Measurements from ENCODE around the gene CCNT1. TPM values are rescaled to one million over a fixed set of nuclear protein-coding genes. Genes with fewer than 3 reads are reported as not detected.
A peak's percentile ranks its signal among the peaks of the same experiment; 100 is the strongest.
"Not testable (repeated sequence)": the region's sequence is repeated elsewhere in the genome, so short reads cannot be mapped to it uniquely, and the experiment has no call there.

The CCNT1 gene
- 17.0 and 33.2 TPM in 2 replicates for total RNA-seq (2014; rRNA removed; shearing (Covaris generic))

DNA sequence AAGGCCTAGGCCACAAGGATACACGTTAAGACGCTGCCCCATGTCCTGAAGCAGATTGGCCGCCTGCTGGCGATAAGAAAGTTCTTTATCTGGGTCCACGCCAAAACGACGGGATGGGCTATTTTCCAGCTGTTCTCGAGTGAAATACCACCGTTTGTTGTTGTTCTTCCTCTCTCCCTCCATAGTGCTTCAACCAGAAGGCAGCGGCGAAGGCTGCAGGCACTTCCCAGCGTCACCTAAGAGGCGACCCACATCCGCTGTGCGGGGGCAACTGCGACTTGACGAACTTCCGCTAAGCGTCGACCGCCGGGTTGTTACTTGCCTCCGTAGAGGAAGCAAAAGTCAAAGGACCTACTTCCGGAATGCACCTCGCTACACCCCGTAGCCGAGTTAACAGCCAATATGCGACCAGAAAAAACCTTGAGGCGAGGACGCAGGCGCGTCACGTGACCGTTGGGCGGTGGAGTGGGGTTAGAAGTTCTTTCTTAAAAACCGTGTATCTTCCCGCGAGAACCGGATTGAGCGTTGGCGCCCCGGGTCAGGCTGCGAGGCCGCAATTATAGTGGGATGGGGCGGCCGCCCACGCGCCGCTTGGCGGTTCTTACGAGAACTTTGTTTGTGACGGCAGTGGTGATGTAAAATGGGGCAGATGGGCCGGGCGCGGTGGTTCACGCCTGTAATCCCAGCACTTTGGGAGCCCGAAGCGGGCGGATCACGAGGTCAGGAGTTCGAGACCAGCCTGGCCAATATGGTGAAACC, at the start of gene CCNT1:
CCNT1 (minus strand) TSS at position 215 of the 759 bp plus-strand sequence; CDS start at position 183, 32 bp downstream.
- DNase-seq (ENCODE audit: low read depth), result peak; percentile 100

GRCh38 chr12:48765753-48766162, 49.3 kb upstream of the CCNT1 start:
- peak; percentile 51 for DNase-seq (ENCODE audit: low read depth)

DNA sequence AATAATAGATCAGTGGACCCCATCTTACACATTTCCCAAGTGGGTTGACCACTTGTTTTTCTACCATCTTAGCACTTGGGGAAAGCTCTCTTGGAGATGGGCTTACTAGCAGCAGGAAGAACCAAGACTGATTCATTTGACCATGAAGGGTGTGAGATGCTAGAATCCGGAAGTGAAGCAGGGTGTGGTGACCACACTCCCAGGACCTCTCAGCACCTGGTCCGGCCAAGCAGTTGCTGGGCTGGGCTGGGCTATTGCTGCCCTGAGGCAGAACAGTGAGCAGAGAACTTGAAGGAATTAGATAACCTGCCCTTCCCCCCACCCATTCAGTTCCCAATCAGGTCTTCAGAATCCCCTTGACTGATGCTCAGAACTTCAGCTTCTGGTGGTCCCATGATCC, 48.0 kb upstream of the CCNT1 start:
- peak; percentile 29 for DNase-seq (ENCODE audit: low read depth)

DNA sequence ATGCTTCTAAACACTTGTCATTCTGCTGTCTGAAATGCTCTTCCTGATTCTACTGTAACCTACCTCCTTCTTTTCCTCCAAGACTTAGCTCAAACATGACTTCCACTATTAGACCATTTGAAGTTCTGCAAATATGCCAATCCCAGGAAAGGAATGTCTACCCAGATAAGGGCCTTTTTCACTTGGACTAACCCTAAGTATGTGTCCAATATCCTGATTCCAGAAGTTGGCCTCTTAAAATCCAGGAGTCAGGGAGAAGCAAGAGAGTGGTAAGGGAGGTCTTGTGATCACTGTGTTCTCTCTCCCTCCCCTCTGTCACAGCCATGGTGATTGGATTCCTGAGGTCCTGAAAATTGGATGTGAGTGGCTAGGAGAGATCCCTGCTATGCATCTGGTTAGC, 42.2 kb upstream of the CCNT1 start:
- no peak for DNase-seq (ENCODE audit: low read depth)

GRCh38 chr12:48758186-48758585, 41.7 kb upstream of the CCNT1 start:
- DNase-seq (ENCODE audit: low read depth), result no peak

DNA sequence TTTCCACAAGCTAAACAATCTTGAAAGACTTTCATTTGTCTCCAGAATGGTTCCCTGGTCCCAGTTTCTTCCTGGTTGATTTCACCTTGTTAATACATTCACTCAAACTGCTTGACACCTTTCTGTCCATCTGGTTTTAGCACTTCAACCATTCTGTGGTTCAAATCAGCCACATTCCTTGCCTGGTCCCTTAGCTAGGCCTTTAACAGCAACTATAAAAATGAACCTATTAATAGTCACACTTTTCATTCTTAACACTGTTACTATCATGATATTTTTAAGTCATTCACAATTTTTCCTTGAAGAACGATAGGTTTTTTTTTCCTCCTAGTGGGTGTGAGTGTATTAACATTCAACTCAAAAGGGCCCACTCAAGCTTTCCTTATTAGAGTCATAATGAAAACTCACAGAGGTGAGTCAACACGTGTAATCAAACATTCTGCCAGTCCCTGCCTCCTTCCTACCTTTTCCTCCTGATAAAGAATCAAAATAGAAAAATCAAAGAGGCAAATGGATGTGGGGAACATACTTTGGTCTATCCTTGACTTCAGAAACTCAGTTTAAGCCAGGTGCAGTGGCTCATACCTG, 34.4 kb upstream of the CCNT1 start:
- DNase-seq (ENCODE audit: low read depth), result no peak

- no peak for DNase-seq (ENCODE audit: low read depth)
Measured at GRCh38 chr12:48750215-48750614, 33.7 kb upstream of the CCNT1 start.

DNA sequence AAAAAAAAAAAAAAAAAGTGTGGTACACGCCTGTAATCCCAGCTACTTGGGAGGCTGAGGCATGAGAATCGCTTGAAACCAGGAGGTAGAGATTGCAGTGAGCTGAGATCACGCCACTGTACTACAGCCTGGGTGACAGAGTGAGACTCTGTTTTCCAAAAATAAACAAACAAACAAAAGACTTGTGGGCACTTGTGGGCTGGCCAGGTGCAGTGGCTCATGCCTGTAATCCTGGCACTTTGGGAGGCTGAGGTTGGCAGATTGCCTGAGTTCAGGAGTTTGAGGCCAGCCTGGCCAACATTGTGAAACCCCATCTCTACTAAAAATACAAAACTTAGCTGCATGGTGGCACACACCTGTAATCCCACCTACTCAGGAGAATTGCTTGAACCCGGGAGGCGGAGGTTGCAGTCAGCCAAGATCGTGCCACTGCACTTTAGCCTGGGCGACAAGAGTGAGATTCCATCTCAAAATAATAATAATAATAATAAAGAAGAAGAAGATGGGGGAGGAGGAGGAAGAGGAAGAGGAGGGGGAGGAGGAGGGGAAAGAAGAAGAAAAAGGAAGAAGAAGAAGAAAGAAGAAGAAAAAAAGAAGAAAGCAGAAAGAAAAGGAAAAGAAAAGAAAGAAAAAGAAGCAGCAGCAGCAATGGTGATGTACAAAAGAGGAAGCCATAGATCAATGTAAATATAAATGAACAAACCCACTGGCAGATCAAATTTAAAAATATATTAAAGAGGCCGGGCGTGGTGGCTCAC, 27.9 kb upstream of the CCNT1 start:
- DNase-seq (ENCODE audit: low read depth), result peak; percentile 26

- no peak for DNase-seq (ENCODE audit: low read depth)
Measured at GRCh38 chr12:48739618-48740269, 23.2 kb upstream of the CCNT1 start.

GRCh38 chr12:48736456-48736855, 19.9 kb upstream of the CCNT1 start:
- DNase-seq (ENCODE audit: low read depth), result no peak

GRCh38 chr12:48728807-48729206, 12.3 kb upstream of the CCNT1 start:
- DNase-seq (ENCODE audit: low read depth), result no peak

- DNase-seq (ENCODE audit: low read depth), result not testable (repeated sequence)
Measured at GRCh38 chr12:48720737-48721136, 4.2 kb upstream of the CCNT1 start.

DNA sequence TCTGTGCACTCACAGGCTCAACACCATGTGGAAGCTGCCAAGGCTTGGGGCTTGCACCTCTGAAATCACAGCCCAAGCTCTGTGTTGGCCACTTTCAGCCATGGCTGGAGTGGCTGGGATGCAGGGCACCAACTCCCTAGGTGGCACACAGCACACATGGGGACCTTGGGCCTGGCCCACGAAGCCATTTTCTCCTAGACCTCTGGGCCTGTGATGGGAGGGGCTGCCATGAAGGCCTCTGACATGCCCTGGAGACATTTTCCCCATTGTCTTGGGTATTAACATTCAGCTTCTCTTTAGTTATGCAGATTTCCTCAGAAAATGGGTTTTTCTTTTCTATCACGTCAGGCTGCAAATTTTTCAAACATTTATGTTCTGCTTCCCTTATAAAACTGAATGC, 3.7 kb upstream of the CCNT1 start:
- not testable (repeated sequence) for DNase-seq (ENCODE audit: low read depth)

DNA sequence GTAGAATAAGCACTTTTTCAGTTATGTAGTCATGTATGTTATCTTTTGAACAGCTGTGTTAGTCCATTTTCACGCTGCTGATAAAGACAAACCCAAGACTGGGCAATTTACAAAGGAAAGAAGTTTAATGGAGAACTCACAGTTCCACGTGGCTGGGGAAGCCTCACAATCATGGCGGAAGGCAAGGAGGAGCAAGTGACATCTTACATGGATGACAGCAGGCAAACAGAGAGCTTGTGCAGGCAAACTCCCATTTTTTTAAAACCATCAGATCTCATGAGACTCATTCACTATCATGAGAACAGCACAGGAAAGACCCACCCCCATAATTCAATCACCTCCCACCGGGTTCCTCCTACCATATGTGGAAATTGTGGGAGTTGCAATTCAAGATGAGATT, 2.5 kb upstream of the CCNT1 start:
- DNase-seq (ENCODE audit: low read depth), result not testable (repeated sequence)

DNA sequence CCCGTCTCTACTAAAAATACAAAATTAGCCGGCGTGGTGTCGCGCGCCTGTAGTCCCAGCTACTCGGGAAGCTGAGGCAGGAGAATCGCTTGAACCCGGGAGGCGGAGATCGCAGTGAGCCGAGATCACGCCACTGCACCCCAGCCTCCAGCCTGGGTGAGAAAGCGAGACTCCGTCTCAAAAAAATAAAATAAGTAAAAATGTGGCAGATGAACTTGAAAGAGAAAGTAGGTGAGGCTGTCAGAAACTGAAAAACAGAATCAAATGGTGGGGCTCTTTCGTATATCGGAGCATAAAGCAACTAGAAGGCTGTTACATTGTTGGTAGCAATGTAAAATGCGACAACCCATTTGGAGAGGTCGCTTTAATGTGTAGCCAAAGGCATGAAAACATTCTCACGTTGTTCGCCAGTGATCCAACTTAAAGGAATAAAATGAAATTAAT, 767 bp upstream of the CCNT1 start:
- peak; percentile 4 for DNase-seq (ENCODE audit: low read depth)

- no peak for DNase-seq (ENCODE audit: low read depth)
Measured at GRCh38 chr12:48716168-48716492, 377 bp downstream of the CCNT1 start.

- no peak for DNase-seq (ENCODE audit: low read depth)
Measured at GRCh38 chr12:48712209-48712608, 4.3 kb downstream of the CCNT1 start.

GRCh38 chr12:48698822-48699221, 17.7 kb downstream of the CCNT1 start:
- not testable (repeated sequence) for DNase-seq (ENCODE audit: low read depth)

- no peak for DNase-seq (ENCODE audit: low read depth)
Measured at GRCh38 chr12:48696626-48697025, 19.9 kb downstream of the CCNT1 start.

- DNase-seq (ENCODE audit: low read depth), result no peak
Measured at GRCh38 chr12:48695859-48696258, 20.6 kb downstream of the CCNT1 start.

- no peak for DNase-seq (ENCODE audit: low read depth)
Measured at GRCh38 chr12:48694038-48694437, 22.5 kb downstream of the CCNT1 start.

- no peak for DNase-seq (ENCODE audit: low read depth)
Measured at GRCh38 chr12:48693572-48693971, 22.9 kb downstream of the CCNT1 start.

Measured in M059J (cell line).